Activated T-helper 1 cell treated with anti-CD3 and anti-CD28 coated beads, Interleukin-2, amount 50 U/mL, for 16 hours (primary cell): ENCODE measurements around the gene UBXN2A.
"Not testable (repeated sequence)": the region's sequence is repeated elsewhere in the genome, so short reads cannot be mapped to it uniquely, and the experiment has no call there.

Experiments used
- DNase-seq, 2 donors: peaks; one replicate each; pipeline ENCODE4 v3.0.0-alpha.2; 2020; ENCODE audit warnings: low read depth in 1 of 2, low spot score in 1 of 2

The UBXN2A gene

GRCh38 chr2:24011250-24012104 is 71.2 kb downstream of the UBXN2A start:
- DNase-seq, result no peak

GRCh38 chr2:24012521-24013188 is 72.4 kb downstream of the UBXN2A start:
- DNase-seq, result no peak

- DNase-seq, result not testable (repeated sequence)
These were observed 74.6 kb downstream of the UBXN2A start for GRCh38 chr2:24014902-24015301.

DNA sequence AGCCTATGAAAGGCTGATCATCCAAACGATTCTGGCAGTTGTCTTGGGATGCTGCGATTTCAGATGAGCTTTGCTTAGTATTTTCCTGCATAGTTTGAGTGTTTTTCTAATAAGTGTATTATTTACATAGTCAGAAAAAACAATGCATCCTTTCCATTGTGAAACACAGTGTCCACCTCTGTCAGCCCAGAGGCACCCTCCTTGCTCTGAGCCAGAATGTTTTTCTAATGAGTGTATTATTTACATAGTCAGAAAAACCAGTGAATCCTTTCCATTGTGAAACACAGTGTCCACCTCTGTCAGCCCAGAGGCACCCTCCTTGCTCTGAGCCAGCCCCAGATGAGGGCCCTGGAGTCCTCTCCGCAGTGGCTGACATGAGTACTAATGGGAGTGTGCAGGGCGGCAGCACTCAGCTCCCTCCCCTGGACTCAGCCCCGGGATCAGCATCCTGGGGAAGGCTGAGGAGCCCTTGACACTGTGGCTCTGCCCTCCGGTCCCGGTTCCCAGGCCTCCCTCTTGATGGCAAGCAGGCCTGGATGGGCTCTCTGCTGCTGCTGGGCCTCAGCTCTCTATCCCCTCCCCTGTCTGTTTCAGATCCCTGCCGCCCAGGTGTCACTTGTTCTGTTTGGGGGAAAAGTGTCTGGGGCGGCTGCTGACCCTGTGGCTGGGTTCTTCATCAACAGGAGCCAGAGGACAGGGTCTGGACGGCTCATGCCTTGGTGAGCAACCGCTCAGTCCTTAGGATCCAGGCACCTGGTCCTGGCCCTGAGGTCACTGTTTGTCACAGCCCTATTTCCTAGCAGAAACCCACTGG is 75.5 kb downstream of the UBXN2A start:
- no peak for DNase-seq

DNA sequence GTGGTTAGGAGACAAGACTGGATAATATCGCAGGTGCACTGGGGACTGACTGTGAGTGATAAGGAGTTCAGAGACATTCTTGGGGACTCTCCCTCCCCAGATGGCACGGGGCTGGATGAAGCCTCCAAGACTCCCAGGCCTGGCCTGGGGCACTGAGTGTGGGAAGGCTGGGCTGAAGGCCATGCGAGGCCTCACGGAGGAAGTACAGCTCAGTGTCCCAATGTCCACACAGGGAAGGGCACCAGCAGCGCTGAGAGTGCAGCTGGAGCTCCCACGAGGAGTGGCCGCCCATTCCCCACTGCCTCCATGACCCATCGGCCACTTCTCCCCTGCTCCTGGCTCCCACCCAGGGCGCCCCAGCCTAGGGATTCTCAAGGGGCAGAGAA is 76.1 kb downstream of the UBXN2A start:
- DNase-seq, result no peak

- no peak for DNase-seq
These were observed 76.8 kb downstream of the UBXN2A start for GRCh38 chr2:24016853-24017703.

- DNase-seq, result no peak
These were observed 77.4 kb downstream of the UBXN2A start for GRCh38 chr2:24017711-24018110.

- DNase-seq, result no peak
These were observed 78.0 kb downstream of the UBXN2A start for GRCh38 chr2:24018241-24018640.

DNA sequence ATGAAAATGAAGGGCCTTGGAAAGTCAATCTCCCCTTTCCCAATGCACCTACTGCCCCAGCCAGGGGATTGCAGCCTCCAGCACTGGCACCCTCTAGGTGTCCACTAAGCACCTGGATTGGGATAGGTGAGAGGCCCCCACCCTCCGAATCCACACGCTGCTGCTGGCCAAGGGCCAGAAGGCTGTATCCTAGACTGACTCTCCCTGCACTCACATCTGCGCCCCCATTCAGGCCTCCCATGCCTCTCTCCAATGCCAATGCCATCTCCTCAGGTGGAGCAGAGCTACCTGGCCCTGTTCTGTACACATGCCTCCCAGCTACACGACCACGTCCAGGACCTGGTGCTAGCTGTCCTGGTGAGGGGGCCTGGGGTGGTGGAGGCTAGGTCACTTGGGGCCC is 79.5 kb downstream of the UBXN2A start:
- no peak for DNase-seq

GRCh38 chr2:24020244-24020643 is 80.0 kb downstream of the UBXN2A start:
- DNase-seq, result no peak

DNA sequence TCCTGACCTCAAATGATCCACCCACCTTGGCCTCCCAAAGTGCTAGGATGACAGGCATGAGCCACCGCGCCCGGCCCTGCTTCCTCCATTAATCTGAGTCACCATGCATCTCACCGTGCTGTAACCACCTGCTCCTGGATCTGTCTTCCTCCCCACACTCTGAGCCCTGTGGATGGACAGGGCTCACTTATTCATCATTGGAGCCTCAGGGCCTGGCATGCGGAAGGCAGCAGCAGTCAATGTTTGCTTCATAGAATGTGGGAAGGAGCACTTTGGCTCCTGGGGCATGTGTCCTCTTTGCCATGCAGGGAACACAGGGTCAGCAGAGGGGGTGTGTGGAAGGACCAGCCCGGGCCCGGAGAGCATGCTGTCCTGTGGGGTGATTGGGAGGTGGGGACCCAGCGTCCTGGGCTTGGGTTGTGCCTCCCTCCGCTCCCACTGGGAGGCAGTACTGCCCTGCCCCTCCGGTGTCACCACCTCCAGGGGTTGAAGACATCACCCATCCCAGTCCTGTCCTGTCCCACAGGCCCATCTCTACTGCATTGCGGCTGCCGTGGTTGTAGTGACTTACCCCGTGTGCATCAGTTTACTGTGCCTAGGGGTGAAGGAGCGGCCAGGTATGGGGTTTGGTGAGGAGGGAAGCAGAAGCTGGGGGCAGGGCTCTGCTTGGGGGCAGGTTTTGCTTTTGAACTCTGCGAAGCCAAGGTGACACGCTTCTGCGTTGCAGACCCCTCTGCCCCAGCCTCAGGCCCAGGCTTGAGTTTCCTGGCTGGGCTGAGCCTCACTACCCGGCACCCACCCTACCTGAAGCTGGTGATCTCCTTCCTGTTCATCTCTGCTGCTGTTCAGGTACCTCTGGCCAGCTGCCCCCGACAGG is 81.1 kb downstream of the UBXN2A start:
- no peak for DNase-seq

DNA sequence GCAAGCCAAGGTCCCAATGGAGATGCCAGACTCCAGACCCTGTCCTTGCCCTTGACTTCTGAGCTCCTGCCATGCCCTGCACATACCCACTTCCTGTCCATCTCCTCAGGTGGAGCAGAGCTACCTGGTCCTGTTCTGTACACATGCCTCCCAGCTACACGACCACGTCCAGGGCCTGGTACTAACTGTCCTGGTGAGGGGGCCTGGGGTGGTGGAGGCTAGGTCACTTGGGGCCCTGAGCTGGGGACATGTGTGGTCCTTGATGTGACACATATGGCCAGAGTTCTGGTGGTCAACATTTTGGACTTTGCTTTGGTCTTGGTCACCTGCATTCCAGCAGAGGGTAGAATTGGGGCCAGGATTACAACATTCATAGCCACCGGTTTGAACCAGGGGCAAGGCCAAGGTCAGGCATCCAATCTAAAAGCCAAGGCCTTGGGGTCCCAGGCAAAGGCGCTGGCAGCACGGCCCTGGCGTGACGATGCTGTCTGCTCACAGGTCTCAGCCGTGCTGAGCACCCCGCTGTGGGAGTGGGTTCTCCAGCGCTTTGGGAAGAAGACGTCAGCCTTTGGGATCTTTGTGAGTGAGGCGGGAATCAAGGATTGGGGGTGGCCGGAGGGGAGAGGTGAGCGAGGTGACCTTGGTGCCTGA is 82.2 kb downstream of the UBXN2A start:
- DNase-seq, result no peak

DNA sequence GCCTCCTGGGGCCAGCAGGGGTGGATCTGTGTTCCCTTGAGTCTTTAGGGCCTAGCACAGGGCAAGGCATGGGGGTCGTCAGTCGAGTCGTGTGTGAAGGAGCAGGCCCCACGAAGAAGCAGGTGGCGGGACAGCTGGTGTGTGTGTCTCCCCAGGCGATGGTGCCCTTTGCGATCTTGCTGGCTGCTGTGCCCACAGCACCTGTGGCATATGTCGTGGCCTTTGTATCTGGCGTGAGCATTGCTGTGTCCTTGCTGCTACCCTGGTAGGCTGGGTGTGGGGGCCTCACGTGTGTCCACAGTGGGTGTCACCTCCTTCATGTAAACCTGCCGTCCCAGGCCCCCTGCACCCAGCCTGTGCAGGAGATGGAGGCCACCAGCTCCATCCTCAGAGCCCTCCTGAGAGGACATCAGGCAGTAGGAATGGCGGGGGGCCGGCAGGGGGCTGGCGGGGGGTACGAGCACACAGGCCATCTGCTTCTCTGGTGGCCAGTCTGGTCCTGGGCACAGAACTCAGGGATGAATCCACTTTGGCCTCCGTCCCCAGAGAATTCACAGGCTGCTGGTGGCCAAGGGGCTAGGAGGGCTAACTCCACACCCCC is 82.8 kb downstream of the UBXN2A start:
- no peak for DNase-seq

DNA sequence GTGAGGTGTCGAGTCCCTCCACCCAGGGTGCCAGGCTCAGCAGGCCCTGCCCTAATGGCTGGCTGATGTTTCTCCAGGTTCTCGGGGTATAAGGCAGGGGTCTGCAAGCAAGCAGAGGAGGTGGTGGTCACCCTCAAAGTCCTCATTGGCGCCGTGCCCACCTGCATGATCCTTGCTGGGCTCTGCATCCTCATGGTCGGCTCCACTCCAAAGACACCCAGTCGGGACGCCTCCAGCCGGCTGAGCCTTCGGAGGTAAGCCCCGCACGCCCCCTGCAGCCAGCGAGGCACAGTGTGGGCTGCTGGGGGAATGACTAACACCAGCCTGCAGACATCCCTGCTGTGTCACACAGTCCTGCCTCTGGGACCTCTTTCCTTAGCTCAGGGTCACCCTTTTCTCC is 83.8 kb downstream of the UBXN2A start:
- DNase-seq, result no peak

- DNase-seq, result no peak
These were observed 84.9 kb downstream of the UBXN2A start for GRCh38 chr2:24024996-24025663.

DNA sequence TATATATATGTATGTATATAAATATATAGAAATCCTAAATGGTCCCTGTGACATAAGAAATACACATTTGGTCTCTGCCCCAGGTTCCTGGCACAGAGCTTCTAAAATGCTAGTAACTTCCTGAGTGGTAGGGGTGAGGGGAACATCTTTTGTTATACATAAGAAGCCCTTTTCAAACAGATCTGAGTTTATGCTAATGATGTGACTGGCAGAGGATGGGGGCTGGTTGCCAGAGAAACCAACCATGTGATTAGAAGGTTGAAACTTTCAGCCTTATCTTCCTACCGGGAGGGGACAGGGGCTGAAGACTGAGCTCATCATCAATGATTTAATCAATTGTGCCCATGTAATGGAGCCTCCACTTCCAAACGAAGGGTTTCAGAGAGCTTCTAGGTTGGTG is 86.0 kb downstream of the UBXN2A start:
- DNase-seq, result no peak

DNA sequence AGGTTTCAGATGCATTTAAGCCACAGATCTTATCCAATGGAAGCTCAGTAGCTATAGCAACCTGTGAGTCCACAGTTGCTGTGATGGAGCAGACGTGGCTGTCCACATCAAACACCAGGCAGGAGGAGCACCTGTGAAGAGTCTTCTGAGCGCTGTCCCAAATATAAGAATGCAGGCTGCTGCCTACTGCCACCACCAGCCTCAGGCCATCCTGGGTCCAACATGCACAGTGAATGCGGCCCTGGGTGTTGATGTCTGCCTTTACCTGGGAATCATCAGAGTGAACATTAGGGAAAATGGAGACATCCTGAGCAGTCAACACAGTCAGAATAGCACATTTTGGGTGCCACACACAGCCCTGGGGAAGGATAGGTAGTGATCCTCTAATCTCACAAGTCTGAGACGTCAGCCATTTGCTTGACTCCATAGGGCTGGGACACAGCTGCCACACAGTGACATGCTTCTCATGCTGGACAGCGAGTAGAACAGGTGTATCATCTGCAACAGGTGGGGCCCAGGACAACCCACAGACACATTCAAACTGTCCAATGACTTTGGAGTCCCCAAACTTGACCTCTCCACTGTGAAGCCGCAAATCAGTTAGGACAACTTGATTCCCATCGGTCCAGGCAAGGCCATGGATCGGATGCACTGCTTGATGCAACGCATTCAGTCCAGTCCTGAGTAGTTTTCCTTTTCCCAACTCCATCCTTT is 98.7 kb downstream of the UBXN2A start:
- DNase-seq, result no peak

DNA sequence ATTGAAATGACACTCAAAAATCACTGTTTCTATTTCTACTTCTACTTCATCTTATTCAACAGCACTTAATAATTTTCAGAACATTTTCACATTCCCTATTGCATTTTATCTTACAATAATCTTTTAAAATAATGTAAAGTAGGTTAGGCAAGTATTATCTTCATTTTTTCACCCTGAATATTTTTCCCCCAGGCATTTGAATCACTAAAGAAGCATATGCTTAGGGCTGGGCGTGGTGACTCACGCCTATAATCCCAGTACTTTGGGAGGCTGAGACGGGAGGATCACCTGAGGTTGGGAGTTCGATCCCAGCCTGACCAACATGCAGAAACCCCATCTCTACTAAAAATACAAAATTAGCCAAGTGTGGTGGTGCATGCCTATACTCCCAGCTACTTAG is 100.2 kb downstream of the UBXN2A start:
- no peak for DNase-seq
